NT2/D1 (cell line): ENCODE measurements around the gene LRRC2.

ENCODE experiments used
- SUZ12 ChIP-seq: IDR thresholded peaks from 2 replicates; pipeline ENCODE4 v1.6.1; 2011; ENCODE audit not compliant: insufficient read length, insufficient read depth; ENCODE audit errors: extremely low read depth
- YY1 ChIP-seq: IDR thresholded peaks from 2 replicates; pipeline ENCODE4 v1.6.1; 2011; ENCODE audit not compliant: insufficient read length, insufficient read depth
- ZNF274 ChIP-seq: IDR thresholded peaks from 2 replicates; pipeline ENCODE4 v1.6.1; 2011; ENCODE audit warnings: mild to moderate bottlenecking, low read depth, low read length

GRCh38 chr3:46484388-46484787 lies 81.7 kb downstream of the LRRC2 start:
- no peak for TF ChIP-seq YY1
- TF ChIP-seq SUZ12, result no peak
- no peak for TF ChIP-seq ZNF274
